ENCODE data around the gene BPIFB1. TPM values are rescaled to one million over a fixed set of nuclear protein-coding genes. Genes with fewer than 3 reads are reported as not detected.

Gene BPIFB1
- total and polyA plus RNA-seq, 9 of the 15 experiments (the other 6 are each of a cell fraction or from before 2014, with no cell fraction given): not detected

- ChIA-PET CTCF (ENCODE audit: low intra/inter-chr PET ratio) (no interaction called here), POLR2A (interaction anchor here (0.6 kb wide), 1 partner anchor 257 kb away, joined by 5 read pairs; no protein-coding TSS in a partner anchor)
- FAIRE-seq (no peak), DNase-seq (ENCODE audit: extremely low read depth in 1 of 4, low spot score in 3 of 4) (no peak), ATAC-seq (no peak)
- Histone ChIP-seq H3K27me3 (ENCODE audit: control insufficient read depth in 2 of 2, insufficient read depth in 2 of 2, low read length in 2 of 2) (peaks cover 29 to 45% of the 10 kb centered on the region in 2 experiments), H3K79me2 (ENCODE audit: control insufficient read depth, insufficient read depth, low read length) (no peaks in the 10 kb centered on the region), H2AFZ (ENCODE audit: low read depth, low read length) (no peak overlapping the region), H4K20me1 (replicated peaks; ENCODE audit: control insufficient read depth, insufficient read depth, low read length) (peaks cover 15% of the 10 kb centered on the region; the same call in 1 of the 2 replicates), H3K4me3 (no peak overlapping the region), H3K9ac (ENCODE audit: insufficient read depth in 1 of 2, low read depth in 2 of 2, low read length in 2 of 2) (no peak overlapping the region), H3K27ac (ENCODE audit: extremely low read depth, low read depth, low read length) (no peak overlapping the region), H3K4me1 (replicated peaks in 1 of 2; ENCODE audit: control insufficient read depth in 2 of 2, insufficient read depth in 2 of 2, low read length in 2 of 2) (no peaks in the 10 kb centered on the region), H3K4me2 (ENCODE audit: insufficient read depth, low read length) (no peak overlapping the region), H3K9me3 (replicated peaks; ENCODE audit: control insufficient read depth, insufficient read depth, low read depth, low read length) (no peaks in the 10 kb centered on the region; the same call in 1 of the 2 replicates), H3K9me1 (ENCODE audit: control insufficient read depth, insufficient read depth, low read length) (no peaks in the 10 kb centered on the region), H3K36me3 (ENCODE audit: control insufficient read depth, insufficient read depth, low read length) (no peaks in the 10 kb centered on the region)
- intact Hi-C loops (cut with micrococcal nuclease) (no loop called here), in situ Hi-C loops (cut with MboI) (no loop called here)
- BruUV-seq (replicated peaks): no TSS peak
- WGBS (ENCODE audit: insufficient coverage, low coverage, missing lambda C conversion rate): 7% methylated on average over 11 of the region's 11 CpGs
- TF ChIP-seq TAF9B (IDR thresholded peaks at IDR 0.05; ENCODE audit: partially characterized antibody) (no peak), ZNF224 (CRISPR knock-in tag; IDR thresholded peaks at IDR 0.05) (no peak), SMARCE1 (IDR thresholded peaks at IDR 0.05) (no peak), U2AF1 (optimal IDR thresholded peaks at IDR 0.05; ENCODE audit: low read depth, low read length) (no peak), CC2D1A (IDR thresholded peaks at IDR 0.05) (no peak), ZNF583 (CRISPR knock-in tag; IDR thresholded peaks at IDR 0.05) (no peak), ZKSCAN1 (IDR thresholded peaks at IDR 0.05; ENCODE audit: low read depth, low read length) (no peak), MYC (IDR thresholded peaks at IDR 0.05; ENCODE audit: low read depth, low read length) (no peak), MYC (CRISPR knock-in tag; IDR thresholded peaks at IDR 0.05; ENCODE audit: borderline replicate concordance, low read depth) (no peak), ETS1 (conservative IDR thresholded peaks at IDR 0.05; ENCODE audit: control insufficient read depth, low read depth, low read length) (no peak), ASH1L (IDR thresholded peaks at IDR 0.05; ENCODE audit: borderline replicate concordance, low read depth, partially characterized antibody) (no peak), ZNF253 (CRISPR knock-in tag; conservative IDR thresholded peaks at IDR 0.05) (no peak), TOE1 (IDR thresholded peaks at IDR 0.05; ENCODE audit: borderline replicate concordance) (no peak), TOE1 (CRISPR knock-in tag; IDR thresholded peaks at IDR 0.05; ENCODE audit: borderline replicate concordance, low read depth) (no peak), TCF7 (IDR thresholded peaks at IDR 0.05; ENCODE audit: borderline replicate concordance) (no peak), TBP (optimal IDR thresholded peaks at IDR 0.05; ENCODE audit: low read depth, low read length) (no peak), CHAMP1 (IDR thresholded peaks at IDR 0.05) (no peak), KDM1A (IDR thresholded peaks at IDR 0.05) (0 out of 4 replicates have a peak, but pooled peaks of 1 of the 2 experiments have one; percentile 11), RBM25 (IDR thresholded peaks at IDR 0.05; ENCODE audit: low read depth, low read length, severe bottlenecking) (peak; percentile 25), NEUROD1 (IDR thresholded peaks at IDR 0.05; ENCODE audit: borderline replicate concordance, low read depth, low read length, partially characterized antibody) (no peak), PTRF (tag; IDR thresholded peaks at IDR 0.05) (no peak), BCOR (IDR thresholded peaks at IDR 0.05) (peak; percentile 63)
Observed at GRCh38 chr20:33312583-33312982, 29.6 kb downstream of the BPIFB1 start.

Data from K562 (cell line).